Stimulated activated CD8-positive, alpha-beta memory T cell treated with anti-CD3 and anti-CD28 coated beads, Interleukin-12 subunit alpha, Interleukin-12 subunit beta, amount 100 ng/mL, for 4 hours (primary cell): ENCODE results near the gene CADM2.
"Not testable (repeated sequence)": the region's sequence is repeated elsewhere in the genome, so short reads cannot be mapped to it uniquely, and the experiment has no call there.

ENCODE experiments used
- DNase-seq: peaks from one replicate; pipeline ENCODE4 v3.0.0-alpha.2; 2020; ENCODE audit warnings: low read depth

The CADM2 gene

DNA sequence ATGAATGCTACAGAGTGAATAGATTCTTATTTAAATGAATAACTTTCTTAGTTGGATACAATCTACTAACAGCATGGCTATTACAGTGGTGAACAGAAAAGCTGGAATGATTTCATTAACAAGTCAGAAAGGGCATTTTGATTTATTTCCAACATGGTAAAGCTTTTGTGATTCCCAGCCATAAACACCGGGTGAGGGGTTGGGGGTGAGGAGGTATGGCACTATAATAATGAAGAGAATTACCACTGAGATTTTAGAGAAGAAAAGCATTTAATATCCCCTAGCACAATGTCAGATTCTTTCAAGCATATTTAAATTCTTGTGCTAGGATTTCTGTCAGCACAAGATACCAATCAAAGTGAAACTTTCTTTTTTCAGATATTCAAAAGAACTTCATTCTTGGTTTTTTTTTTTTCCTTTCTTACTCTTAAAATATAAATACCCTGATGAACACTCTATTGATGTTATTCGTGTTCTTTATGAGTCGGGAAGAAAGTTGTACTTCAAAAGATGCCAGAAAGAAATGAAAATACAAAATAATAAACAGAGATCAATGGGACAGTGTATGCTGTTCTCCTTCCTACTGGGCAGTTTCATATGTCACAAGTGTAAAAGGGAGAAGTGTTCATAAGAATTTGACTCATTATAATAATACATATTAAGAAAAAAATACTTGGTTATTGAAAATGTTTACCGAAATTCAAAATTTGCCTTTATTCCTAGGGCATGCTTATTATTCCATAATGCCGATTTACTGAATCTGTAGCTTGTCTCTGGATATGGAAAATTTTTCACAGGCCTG is 522.8 kb downstream of the CADM2 start:
- DNase-seq, result no peak

DNA sequence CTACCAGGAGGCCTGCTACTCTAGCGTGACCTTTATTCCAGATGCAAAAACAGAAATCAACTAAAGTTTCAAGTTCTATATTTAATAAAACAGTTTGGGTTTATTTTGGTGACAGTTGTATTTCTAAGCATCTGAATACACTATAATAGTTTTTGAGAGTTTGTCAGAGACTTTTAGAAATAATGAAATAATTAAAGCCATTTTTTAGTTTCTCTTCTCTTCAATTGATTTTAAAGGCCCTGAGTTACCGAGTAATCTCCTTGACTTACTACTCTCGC is 523.4 kb downstream of the CADM2 start:
- no peak for DNase-seq

DNA sequence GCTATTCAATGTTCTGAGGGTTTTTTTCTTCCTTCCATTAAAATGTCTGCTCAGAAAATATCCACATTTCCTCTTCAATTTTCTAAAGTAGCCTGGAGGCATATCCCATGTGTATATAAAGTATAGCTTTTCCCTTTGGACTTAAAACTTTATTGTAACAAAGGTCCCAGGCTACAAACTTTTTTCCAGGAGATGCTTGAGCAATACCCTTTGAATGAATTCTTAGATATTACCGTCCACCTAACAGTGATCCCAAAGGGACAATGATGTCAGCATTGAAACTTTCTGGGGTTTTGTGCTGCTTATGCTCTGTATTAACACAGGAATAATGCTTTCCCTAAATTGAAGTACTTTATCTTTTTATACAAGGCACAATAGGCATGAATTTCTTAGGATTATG is 525.2 kb downstream of the CADM2 start:
- DNase-seq, result no peak

DNA sequence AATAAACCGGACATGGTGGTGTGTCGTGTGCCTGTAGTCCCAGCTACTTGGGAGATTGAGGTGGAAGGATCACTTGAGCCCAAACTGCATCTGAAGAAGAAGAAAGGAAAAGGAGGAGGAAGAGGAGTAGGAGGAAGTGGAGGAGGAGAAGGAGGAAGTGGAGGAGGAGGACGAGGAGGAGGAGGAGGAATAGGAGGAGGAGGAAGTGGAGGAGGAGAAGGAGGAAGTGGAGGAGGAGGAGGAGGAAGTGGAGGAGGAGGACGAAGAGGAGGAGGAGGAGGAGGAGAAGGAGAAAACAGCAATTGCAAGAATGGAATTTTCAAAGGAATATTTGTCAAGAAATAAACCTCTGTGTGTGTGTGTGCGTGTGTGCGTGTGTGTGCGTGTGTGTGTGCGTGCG is 528.6 kb downstream of the CADM2 start:
- DNase-seq, result no peak

DNA sequence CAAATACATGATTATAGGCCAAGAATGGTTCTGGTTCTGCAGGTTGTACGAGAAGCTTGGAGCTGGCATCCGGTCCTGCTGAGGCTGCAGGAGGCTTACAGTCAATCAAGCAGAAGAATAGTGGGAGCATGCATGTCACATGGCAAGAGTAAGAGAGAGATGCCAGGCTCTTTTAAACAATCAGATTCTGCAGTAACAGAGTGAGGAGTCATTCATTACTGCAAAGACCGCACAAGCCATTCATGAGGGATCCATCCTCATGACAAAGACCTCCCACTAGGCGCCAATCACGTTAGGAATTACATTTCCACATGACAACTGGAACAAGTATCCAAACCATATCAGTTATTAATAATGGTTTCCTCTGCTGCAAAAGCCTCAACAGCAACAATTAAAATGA is 536.8 kb downstream of the CADM2 start:
- DNase-seq, result no peak

DNA sequence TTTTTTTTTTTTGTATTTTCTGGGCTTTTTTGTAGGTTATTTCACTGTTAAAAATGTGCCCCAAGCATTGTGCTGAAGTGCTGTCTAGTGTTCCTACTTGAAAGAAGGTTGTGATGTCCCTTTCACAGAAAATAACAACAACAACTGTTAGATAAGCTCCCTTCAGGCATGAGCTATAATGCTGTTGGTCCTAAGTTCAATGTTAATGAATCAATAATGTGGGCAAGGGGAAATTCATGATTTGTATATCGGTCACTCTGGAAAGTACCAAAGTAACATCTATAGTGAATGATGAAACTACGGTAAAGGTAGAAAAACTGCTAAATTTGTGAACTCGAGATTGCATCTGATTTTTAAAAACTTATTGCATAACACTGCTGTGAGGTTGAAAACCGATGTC is 539.4 kb downstream of the CADM2 start:
- DNase-seq, result no peak

DNA sequence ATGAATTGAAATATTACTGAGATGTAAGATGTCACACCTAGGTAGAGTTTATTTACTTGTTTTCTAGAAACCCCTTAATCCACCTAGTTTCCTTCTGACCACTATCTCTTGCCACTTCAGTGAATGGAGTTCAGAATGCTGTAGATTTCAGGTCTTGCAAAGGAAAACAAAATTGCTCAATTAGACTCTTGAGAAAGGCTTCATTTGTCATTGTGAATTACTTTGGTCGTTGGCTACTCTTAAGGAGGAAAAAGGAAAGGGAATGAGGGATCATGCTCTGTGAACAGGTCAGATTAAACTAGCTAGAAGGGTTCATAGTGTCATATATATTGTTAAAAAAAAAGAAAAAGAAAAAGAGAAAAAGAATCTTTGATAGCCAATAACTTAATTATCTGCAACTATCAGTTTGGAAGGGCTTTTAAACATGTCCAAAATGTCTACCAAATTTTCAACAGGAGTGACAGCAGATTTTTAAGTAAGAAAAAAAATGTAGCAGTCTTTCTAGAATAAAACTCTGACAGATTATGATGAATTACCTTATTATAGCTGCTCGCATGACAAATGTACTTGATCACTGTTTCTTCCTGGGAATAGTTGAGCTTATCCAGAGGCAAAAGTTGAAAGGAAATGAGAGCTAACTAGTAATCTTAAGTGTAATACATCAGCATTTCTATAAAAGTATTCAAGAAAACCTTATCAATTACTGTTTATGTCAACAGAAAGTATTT is 543.5 kb downstream of the CADM2 start:
- no peak for DNase-seq

DNA sequence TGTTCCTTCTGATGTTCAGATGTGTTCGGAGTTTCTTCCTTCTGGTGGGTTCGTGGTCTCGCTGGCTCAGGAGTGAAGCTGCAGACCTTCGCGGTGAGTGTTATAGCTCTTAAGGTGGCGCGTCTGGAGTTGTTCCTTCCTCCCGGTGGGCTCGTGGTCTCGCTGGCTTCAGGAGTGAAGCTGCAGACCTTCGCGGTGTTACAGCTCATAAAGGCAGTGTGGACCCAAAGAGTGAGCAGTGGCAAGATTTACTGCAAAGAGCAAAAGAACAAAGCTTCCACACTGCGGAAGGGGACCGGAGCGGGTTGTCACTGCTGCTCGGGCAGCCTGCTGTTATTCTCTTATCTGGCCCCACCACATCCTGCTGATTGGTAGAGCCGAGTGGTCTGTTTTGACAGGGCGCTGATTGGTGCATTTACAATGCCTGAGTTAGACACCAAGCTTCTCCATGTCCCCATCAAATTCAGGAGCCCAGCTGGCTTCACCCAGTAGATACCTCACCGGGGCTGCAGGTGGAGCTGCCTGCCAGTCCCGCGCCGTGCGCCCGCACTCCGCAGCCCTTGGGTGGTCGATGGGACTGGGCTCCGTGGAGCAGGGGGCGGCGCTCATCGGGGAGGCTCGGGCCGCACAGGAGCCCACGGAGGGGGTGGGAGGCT is 545.5 kb downstream of the CADM2 start:
- not testable (repeated sequence) for DNase-seq

DNA sequence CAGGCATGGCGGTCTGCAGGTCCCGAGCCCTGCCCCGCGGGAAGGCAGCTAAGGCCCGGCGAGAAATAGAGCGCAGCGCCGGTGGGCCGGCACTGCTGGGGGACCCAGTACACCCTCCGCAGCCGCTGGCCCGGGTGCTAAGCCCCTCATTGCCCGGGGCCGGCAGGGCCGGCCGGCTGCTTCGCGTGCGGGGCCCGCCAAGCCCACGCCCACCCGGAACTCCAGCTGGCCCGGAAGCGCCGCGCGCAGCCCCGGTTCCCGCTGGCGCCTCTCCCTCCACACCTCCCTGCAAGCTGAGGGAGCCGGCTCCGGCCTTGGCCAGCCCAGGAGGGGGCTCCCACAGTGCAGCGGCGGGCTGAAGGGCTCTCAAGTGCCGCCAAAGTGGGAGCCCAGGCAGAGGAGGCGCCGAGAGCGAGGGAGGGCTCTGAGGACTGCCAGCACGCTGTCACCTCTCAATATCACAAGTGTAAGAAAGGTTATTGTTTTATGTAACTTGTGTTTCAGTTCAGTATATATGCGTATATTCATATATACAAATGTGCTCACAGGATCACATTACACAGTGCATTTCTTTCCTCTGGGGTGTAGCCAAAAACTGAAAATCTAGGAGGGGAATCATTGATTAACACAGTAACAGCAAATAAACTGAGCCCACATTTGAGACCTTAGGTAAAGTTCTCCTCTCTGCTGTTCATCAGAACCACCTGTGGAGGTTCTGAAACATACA is 546.2 kb downstream of the CADM2 start:
- not testable (repeated sequence) for DNase-seq

DNA sequence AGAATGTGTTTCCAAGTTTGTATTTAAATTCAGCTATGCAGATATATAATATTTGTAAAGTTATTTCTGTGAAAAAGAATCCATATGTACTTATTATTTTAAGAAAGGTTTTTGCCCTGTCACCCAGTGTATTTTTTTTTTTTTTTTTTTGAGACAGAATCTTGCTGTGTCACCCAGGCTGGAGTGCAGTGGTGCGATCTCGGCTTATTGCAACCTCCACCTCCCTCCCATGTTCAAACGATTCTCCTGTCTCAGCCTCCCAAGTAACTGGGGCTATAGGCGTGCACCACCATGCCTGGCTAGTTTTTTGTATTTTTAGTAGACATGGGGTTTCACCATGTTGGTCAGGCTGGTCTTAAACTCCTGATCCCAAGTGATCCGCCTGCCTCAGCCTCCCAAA is 548.3 kb downstream of the CADM2 start:
- DNase-seq, result not testable (repeated sequence)

DNA sequence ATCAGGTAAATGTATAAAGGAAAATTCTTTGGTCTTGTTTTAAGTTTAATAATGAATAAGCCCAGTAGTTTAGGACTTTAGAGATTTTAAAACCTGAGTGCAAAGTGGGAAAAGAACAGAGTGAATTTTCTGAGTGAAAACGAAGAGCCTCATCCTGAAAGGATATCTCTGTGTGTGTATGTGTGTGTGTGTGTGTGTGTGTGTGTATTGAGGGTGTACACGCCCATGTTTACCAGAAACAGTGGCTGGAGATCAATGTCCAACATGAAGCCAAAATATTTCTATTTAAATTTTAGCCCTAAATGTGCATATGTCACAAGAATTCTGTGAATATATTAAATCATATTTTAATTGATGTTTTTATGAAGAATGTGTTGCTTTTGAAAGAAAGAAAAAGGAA is 549.9 kb downstream of the CADM2 start:
- DNase-seq, result no peak

DNA sequence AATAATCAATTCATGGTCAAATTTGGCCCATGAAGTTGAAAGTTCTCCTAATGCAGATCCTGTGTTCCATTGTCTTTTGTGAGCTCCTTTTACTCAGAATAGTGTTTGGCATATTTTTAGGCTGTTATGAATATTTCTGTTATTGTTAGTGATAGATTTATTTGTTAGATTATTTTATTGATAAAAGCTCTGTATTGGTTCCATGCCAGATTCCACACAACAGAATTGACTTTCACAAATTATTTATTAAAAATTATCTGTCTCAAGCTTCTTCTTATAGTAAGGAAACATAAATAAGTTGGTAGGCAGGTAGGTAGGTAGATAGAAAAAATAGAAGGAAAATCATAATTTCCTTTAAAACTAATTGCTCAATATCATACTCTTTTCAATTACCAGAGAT is 557.4 kb downstream of the CADM2 start:
- DNase-seq, result no peak

DNA sequence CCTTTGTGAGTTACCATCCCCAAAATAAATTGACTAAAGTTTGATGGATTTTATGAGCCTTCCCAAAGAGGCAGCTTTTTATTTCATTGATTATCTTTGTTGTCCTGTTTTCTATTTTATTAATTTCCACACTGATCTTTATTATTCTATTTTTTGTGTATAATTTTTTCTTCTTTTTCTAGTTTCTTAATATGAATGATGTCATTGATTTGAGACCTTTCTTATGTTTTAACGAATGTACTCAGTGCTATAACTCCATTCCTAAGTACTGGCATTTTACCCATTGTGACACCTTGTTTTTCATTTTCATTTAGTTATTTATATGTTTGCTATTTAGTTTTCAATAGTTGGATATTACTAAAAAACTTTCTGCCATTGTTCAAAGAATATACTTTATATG is 565.3 kb downstream of the CADM2 start:
- DNase-seq, result no peak

DNA sequence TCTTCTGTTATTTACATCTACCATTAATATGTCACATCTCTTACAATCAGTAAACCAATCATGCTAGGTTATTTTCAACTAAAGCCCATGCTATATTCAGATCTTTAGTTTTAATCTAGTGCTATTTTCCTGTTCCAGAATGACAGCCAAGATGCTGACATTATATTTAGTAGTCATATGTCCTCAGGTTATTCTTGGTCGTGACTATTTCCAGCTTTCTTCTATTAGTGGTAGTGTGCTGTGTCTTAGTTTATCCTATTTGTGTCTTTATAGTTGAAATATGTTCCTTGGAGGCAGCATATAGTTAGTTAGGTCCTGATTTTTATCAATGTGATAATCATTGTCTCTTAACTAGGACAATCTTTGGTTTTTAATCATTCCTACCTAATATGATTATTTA is 566.5 kb downstream of the CADM2 start:
- DNase-seq, result no peak

DNA sequence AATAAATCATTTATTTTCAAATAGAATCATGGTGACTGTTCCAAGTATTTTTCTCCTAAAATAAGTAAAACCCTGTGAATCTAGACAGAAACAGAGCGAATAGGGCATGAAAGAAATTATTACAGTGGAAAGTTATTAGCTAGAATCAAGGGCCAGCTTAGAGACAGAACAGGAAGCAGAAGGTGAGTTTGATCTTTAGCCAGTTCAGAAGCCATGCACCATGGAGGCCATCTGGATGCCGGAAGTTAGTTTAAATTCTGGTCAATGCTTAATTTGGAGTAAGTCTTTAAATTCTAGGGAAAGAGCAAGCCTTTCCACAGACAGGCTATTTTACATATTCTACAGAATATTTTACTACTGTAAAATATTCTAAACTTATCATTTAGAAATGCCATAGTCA is 574.8 kb downstream of the CADM2 start:
- DNase-seq, result no peak

DNA sequence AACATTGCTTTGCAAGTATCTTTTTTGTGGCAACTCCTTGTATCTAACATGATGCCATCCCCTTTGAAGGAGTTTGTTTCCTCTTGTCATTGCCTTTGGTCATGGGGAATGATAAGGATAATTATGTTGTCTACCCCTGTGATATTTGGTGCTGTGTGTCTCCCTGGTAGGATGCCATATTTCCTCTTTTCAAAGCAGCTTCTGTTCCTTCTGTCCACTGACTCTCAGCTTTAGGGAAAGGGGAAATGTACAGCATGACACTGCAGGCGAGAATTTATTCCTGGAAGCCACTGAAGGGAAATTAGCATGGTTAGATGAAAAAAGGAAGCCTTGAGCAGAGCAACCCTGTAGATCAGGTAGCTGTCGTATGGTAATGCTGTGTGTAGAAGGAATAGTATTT is 576.7 kb downstream of the CADM2 start:
- no peak for DNase-seq

DNA sequence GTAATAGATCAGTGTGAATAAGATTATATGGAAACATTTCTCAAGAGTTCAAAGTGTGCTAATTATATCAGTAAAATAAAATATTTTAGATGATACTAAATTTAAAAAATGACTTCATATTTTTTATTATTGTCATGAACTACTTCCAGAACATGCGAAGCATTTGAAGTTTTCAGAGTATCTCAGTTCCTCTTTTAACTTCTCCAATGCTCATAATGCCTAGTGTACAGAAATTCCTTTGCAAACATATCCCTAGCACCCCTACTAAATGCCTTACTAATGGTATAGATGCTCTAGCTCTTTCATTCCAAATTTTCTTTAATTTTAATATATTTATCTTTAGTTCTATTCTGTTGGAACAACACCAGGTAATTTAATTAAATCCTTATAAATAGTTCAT is 580.4 kb downstream of the CADM2 start:
- DNase-seq, result no peak

DNA sequence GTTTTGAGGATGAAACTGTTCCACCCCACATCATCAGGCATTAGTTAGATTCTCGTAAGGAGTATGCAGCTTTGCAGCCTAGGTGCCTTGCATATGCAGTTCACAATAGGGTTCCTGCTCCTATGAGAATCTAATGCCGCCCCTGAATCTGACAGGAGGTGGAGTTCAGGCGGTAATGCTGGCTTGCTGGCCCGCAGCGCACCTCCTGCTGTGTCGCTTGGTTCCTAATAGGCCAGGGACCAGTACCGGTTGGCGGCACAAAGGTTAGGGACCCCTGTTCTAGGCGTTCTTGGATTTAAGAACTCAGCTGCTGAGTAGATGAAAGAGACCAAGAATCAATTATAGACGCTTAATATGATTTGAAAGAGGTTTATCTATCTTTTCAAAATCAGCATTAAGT is 595.4 kb downstream of the CADM2 start:
- DNase-seq, result no peak

DNA sequence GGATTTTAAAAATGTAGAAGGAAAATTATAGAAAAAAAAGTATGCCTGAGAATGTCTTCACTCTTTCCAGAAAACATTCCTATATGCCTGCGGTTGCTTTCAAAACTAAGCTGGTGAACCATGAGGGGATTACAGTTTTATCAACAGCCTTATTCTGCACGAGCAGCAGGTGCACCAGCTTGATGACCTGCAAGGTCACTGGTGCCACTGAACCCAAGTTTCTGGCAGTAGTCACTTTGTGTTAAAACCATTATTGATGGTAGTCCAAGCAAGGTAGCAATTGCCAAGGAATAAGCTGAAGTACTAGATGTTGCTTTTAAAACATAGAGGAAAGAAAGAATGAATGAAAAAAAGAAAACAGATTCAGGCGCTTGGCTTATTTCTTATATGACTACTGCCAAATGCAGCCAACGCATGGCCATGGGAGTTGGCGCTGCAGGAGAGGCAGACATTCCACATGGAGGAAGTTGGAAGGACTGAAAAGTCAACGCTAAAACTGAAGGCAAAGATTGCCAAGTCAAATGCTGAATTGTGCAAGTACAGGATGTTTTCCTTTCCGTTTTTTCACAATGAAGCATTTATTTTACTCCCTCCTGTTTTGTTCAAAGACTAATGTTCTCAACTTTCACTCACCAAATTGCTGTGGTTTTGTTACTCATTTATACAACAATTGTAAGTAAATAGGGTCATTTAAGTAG is 601.4 kb downstream of the CADM2 start:
- no peak for DNase-seq

DNA sequence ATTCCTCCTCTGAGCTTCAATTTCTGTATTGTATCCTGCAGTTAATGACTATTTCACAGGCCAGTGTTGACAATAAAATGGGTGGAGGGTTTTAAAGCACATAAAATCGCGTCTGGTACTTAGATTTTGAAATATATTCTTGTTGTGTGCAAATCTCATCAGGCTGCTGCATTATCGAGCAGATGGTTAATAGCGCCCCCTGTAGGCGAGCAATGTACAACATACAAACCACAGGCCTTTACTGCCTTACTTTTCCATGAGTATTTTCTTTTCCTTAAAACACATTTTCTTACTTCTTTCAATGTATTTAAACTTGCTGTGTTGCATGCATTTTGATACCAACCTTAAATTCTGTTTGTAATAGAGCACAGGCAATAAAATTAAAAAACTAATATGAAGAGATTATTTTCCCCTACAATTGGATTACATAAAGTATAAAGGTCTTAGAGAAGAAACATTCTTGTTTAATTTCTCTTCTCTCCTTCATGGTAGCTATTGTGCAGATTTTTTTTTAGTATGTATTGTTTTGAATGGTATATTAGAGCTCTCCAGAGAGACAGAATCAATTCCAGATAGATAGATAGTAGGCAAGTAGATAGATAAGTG is 608.4 kb downstream of the CADM2 start:
- DNase-seq, result no peak

DNA sequence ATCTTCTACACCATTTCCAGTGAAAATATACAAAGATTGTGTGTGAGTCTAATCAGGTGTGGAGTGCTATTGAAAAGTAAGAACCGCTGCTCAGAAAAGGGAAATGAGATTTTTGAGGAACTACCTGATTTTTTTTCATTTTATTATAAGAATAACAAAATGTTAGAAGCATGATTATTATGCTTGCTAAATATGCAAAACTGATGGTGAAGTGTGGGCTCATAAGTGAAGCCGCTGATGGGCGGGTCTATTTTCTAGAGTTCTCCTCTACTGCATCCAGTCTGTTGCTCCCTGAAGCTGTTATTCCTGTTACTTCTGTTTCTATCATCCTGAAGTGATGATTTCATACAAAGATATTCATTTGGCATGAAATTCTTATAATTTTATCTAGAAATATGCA is 612.0 kb downstream of the CADM2 start:
- no peak for DNase-seq

DNA sequence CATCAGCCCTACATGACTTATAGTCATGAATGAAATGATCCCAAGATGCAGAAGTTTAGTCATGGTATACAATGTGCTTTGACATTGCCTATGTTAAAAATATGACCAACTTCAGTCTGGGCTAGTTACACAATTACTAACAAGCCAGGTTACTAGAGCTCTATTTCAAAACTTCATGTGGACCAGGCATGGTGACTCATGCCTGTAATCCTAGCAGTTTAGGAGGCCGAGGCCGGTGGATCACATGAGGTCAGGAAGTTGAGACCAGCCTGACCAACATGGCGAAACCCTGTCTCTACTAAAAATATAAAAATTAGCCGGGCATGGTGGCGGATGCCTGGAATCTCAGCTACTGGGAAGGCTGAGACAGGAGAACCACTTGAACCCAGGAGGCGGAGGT is 613.0 kb downstream of the CADM2 start:
- DNase-seq, result no peak
